GM12878 (cell line): ENCODE measurements around the gene GAS2. TPM values are rescaled to one million over a fixed set of nuclear protein-coding genes. Genes with fewer than 3 reads are reported as not detected.

Source experiments
- ASH2L ChIP-seq: fragments of 300-600, 200-600 bp; sonication (generic); IDR thresholded peaks from 2 replicates; pipeline ENCODE4 v1.6.1; 2017; ENCODE audit warnings: low read depth, mild to moderate bottlenecking, borderline replicate concordance
- BACH1 ChIP-seq: fragments of 450-650 bp; IDR thresholded peaks from 2 replicates; pipeline ENCODE4 v1.6.1; 2017; ENCODE audit warnings: mild to moderate bottlenecking, borderline replicate concordance
- BCL3 ChIP-seq: IDR thresholded peaks from 2 replicates; pipeline ENCODE4 v1.6.1; 2011; ENCODE audit warnings: borderline replicate concordance, low read depth, mild to moderate bottlenecking, moderate library complexity, low read length; ENCODE audit not compliant: insufficient read depth, poor library complexity, severe bottlenecking
- ESRRA ChIP-seq: IDR thresholded peaks from 2 replicates; pipeline ENCODE4 v1.6.1; 2012; ENCODE audit warnings: mild to moderate bottlenecking, low read length, improper control_type of control experiment
- FOXM1 ChIP-seq: IDR thresholded peaks from 2 replicates; pipeline ENCODE4 v1.6.1; 2012; ENCODE audit warnings: low read depth, mild to moderate bottlenecking, inconsistent platforms, low read length, moderate library complexity
- KLF5 ChIP-seq: fragments of 450-650 bp; IDR thresholded peaks from 2 replicates; pipeline ENCODE4 v1.6.1; 2014; ENCODE audit warnings: mild to moderate bottlenecking; ENCODE audit not compliant: partially characterized antibody
- NBN ChIP-seq: fragments of 450-650 bp; IDR thresholded peaks from 2 replicates; pipeline ENCODE4 v1.6.1; 2016
- SMAD1 ChIP-seq: fragments of 450-650 bp; IDR thresholded peaks from 2 replicates; pipeline ENCODE4 v1.6.1; 2018; ENCODE audit warnings: mild to moderate bottlenecking, low read depth; ENCODE audit not compliant: partially characterized antibody
- SMC3 ChIP-seq: IDR thresholded peaks from 2 replicates; pipeline ENCODE4 v1.6.1; 2011; ENCODE audit warnings: low read length, improper control_type of control experiment, borderline replicate concordance
- SP1 ChIP-seq: IDR thresholded peaks from one replicate; pipeline ENCODE4 v1.6.1; 2011; ENCODE audit warnings: low read depth, low read length
- YBX1 ChIP-seq: fragments of 450-650 bp; IDR thresholded peaks from 2 replicates; pipeline ENCODE4 v1.6.1; 2016; ENCODE audit warnings: antibody characterized with exemption
- ZNF24 ChIP-seq: fragments of 450-650 bp; IDR thresholded peaks from 2 replicates; pipeline ENCODE4 v1.6.1; 2017; ENCODE audit warnings: antibody characterized with exemption, mild to moderate bottlenecking
- ZZZ3 ChIP-seq: IDR thresholded peaks from 2 replicates; pipeline ENCODE4 v1.6.1; 2011; ENCODE audit warnings: low read depth; ENCODE audit not compliant: control insufficient read depth, insufficient read length
- polyA plus RNA-seq, 11 experiments: library from polyadenylated mRNA; depleted of rRNA in 4 of 11; unstranded in 6 of 11; stranded (reverse) in 5 of 11; fragments of >200 nt; fragmentation: Nextera tagmentation in 4 of 11; fragmentation: Illumina TruSeq in 1 of 11; extraction: Ambion mirVana in 4 of 11; extraction: Trizol in 1 of 11; gene quantifications; 1 replicate in 1 of 11; 2 replicates in 10 of 11; pipeline versions ENCODE4 v1.2.1 to v1.2.3, GENCODE V29; 2011 to 2016; ENCODE audit warnings: inconsistent platforms in 2 of 11, missing spikeins in 2 of 11, low read depth in 1 of 11
- total RNA-seq, 4 experiments: library from RNA; depleted of rRNA in 3 of 4; stranded (reverse); fragments of >200 nt in 3 of 4; fragmentation: Illumina TruSeq in 1 of 4; extraction: Trizol in 1 of 4; gene quantifications; 2 replicates each; pipeline versions ENCODE4 v1.2.1 to v1.2.3, GENCODE V29; 2013 to 2021
- TF ChIP-seq, protein P1 (sequence below): fragments of 450-650 bp; IDR thresholded peaks from 2 replicates; pipeline ENCODE4 v1.6.1; 2017; ENCODE audit warnings: mild to moderate bottlenecking
- TF ChIP-seq, protein P2 (sequence below): fragments of 450-650 bp; IDR thresholded peaks from 2 replicates; pipeline ENCODE4 v1.6.1; 2016; ENCODE audit warnings: mild to moderate bottlenecking

GAS2 gene
- total and polyA plus RNA-seq, 10 of the 15 experiments (the other 5 are each of a cell fraction or from before 2014, with no cell fraction given) = 16.4 to 81.4 (median 26.2) TPM

- TF ChIP-seq, protein P1, sequence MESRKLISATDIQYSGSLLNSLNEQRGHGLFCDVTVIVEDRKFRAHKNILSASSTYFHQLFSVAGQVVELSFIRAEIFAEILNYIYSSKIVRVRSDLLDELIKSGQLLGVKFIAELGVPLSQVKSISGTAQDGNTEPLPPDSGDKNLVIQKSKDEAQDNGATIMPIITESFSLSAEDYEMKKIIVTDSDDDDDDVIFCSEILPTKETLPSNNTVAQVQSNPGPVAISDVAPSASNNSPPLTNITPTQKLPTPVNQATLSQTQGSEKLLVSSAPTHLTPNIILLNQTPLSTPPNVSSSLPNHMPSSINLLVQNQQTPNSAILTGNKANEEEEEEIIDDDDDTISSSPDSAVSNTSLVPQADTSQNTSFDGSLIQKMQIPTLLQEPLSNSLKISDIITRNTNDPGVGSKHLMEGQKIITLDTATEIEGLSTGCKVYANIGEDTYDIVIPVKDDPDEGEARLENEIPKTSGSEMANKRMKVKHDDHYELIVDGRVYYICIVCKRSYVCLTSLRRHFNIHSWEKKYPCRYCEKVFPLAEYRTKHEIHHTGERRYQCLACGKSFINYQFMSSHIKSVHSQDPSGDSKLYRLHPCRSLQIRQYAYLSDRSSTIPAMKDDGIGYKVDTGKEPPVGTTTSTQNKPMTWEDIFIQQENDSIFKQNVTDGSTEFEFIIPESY = no peak
- no peak for TF ChIP-seq ZZZ3
- 0 out of 2 replicates have a peak, but pooled peaks have one; percentile 18 for TF ChIP-seq FOXM1
- no peak for TF ChIP-seq ASH2L
- no peak for TF ChIP-seq YBX1
- TF ChIP-seq SMAD1 = no peak
- TF ChIP-seq, protein P2, sequence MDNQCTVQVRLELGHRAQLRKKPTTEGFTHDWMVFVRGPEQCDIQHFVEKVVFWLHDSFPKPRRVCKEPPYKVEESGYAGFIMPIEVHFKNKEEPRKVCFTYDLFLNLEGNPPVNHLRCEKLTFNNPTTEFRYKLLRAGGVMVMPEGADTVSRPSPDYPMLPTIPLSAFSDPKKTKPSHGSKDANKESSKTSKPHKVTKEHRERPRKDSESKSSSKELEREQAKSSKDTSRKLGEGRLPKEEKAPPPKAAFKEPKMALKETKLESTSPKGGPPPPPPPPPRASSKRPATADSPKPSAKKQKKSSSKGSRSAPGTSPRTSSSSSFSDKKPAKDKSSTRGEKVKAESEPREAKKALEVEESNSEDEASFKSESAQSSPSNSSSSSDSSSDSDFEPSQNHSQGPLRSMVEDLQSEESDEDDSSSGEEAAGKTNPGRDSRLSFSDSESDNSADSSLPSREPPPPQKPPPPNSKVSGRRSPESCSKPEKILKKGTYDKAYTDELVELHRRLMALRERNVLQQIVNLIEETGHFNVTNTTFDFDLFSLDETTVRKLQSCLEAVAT = no peak
- no peak for TF ChIP-seq KLF5
- TF ChIP-seq ZNF24 = no peak
- no peak for TF ChIP-seq SP1
- TF ChIP-seq ESRRA = no peak
- TF ChIP-seq SMC3 = peak; percentile 68; the same call in 1 of the 2 replicates
- TF ChIP-seq BCL3 = no peak
- no peak for TF ChIP-seq BACH1
- 0 out of 2 replicates have a peak, but pooled peaks have one; percentile 37 for TF ChIP-seq NBN
These were observed 121.2 kb downstream of the GAS2 start (continued) for GRCh38 chr11:22787551-22788162.
